Measurements from ENCODE around the gene STK32C.

The STK32C gene

GRCh38 chr10:132184816-132185593, 122.7 kb downstream of the STK32C start:
- DNase-seq (ENCODE audit: low spot score), result no peak

- DNase-seq (ENCODE audit: low spot score), result no peak
Observed at GRCh38 chr10:132183046-132183445, 124.7 kb downstream of the STK32C start.

- no peak for DNase-seq (ENCODE audit: low spot score)
Observed at GRCh38 chr10:132182591-132182990, 125.2 kb downstream of the STK32C start.

- DNase-seq (ENCODE audit: low spot score), result no peak
Observed at GRCh38 chr10:132181691-132182425, 125.9 kb downstream of the STK32C start.

- no peak for DNase-seq (ENCODE audit: low spot score)
Observed at GRCh38 chr10:132180736-132181135, 127.0 kb downstream of the STK32C start.

GRCh38 chr10:132179551-132180392, 128.0 kb downstream of the STK32C start:
- no peak for DNase-seq (ENCODE audit: low spot score)

GRCh38 chr10:132178672-132179545, 128.8 kb downstream of the STK32C start:
- no peak for DNase-seq (ENCODE audit: low spot score)

- DNase-seq (ENCODE audit: low spot score), result no peak
Observed at GRCh38 chr10:132178046-132178445, 129.7 kb downstream of the STK32C start.

GRCh38 chr10:132176623-132177500, 130.9 kb downstream of the STK32C start:
- DNase-seq (ENCODE audit: low spot score), result no peak

GRCh38 chr10:132175907-132176581, 131.7 kb downstream of the STK32C start:
- no peak for DNase-seq (ENCODE audit: low spot score)

- DNase-seq (ENCODE audit: low spot score), result no peak
Observed at GRCh38 chr10:132175408-132175807, 132.3 kb downstream of the STK32C start.

GRCh38 chr10:132174237-132174636, 133.5 kb downstream of the STK32C start:
- DNase-seq (ENCODE audit: low spot score), result no peak

GRCh38 chr10:132173185-132173584, 134.6 kb downstream of the STK32C start:
- DNase-seq (ENCODE audit: low spot score), result peak; percentile 61

GRCh38 chr10:132172091-132173066, 135.4 kb downstream of the STK32C start:
- DNase-seq (ENCODE audit: low spot score), result no peak

GRCh38 chr10:132170561-132171361, 137.0 kb downstream of the STK32C start:
- no peak for DNase-seq (ENCODE audit: low spot score)

- no peak for DNase-seq (ENCODE audit: low spot score)
Observed at GRCh38 chr10:132169766-132170560, 137.8 kb downstream of the STK32C start.

All from cerebellar cortex (tissue), 1 donor.